Subcutaneous adipose tissue (tissue), 4 donors: Measurements from ENCODE around the gene PLXNB3. TPM values are rescaled to one million over a fixed set of nuclear protein-coding genes. Genes with fewer than 3 reads are reported as not detected.

Experiments used
- total RNA-seq, 4 donors: library from RNA; depleted of rRNA; stranded (reverse); fragments of >200 nt; gene quantifications; one replicate each; pipeline ENCODE4 v1.1.0, GENCODE V29; 2016
- TF ChIP-seq, protein P1 (sequence below): fragments of 450-650 bp; IDR thresholded peaks from one replicate; pipeline ENCODE4 v1.5.1; 2016; ENCODE audit warnings: low read depth, mild to moderate bottlenecking, control low read depth, antibody characterized with exemption, moderate library complexity

PLXNB3 gene
- total RNA-seq, 4 donors from 2014 or later, result 8.8 to 47.3 (median 24.5) TPM

DNA sequence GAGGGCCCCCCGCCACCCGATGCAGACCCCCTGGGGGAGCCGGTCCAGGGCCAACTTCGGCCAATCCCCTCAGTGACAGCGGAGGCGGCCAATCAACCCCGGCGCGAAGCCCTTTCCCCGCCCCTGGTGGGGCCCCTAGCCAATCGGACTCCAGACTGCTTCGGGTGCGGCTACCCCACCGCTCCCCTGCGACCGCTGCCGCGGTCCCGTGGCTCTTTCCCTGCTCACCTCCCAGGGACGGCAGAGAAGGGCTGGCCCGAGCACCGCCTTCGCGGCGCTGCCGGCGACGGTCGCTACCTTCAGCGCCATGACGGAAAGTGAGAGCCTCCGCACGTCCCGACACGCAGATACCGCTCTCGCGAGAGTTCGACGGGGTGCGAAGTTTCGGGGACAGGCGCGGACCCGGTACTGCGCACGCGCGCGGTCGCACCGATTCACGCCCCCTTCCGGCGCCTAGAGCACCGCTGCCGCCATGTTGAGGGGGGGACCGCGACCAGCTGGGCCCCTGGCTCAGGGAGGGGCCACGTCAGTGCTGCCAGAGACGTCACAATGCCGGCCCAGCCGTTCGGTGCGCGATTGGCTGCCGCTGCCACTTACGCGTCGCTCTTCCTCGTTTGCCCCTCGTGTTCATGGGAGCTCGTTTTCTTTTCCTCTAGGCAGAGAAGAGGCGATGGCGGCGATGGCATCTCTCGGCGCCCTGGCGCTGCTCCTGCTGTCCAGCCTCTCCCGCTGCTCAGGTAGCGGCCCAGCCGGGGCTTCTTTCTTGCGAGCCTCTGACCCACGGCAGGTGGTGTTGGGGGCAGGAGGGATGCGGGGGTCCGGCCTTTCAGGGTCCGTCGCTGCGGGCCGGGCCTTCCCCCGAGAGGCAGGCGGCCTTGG is 30.2 kb downstream of the PLXNB3 start, which contains the start of the genes IDH3G and SSR4:
TSS of gene IDH3G (minus strand) at position 358 of the 879 bp plus-strand sequence. CDS start at position 309, 49 bp downstream.
TSS of gene SSR4 (plus strand) at position 651 of the 879 bp plus-strand sequence. CDS start at position 671, 20 bp downstream.
- TF ChIP-seq, protein P1, sequence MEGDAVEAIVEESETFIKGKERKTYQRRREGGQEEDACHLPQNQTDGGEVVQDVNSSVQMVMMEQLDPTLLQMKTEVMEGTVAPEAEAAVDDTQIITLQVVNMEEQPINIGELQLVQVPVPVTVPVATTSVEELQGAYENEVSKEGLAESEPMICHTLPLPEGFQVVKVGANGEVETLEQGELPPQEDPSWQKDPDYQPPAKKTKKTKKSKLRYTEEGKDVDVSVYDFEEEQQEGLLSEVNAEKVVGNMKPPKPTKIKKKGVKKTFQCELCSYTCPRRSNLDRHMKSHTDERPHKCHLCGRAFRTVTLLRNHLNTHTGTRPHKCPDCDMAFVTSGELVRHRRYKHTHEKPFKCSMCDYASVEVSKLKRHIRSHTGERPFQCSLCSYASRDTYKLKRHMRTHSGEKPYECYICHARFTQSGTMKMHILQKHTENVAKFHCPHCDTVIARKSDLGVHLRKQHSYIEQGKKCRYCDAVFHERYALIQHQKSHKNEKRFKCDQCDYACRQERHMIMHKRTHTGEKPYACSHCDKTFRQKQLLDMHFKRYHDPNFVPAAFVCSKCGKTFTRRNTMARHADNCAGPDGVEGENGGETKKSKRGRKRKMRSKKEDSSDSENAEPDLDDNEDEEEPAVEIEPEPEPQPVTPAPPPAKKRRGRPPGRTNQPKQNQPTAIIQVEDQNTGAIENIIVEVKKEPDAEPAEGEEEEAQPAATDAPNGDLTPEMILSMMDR, result no peak

DNA sequence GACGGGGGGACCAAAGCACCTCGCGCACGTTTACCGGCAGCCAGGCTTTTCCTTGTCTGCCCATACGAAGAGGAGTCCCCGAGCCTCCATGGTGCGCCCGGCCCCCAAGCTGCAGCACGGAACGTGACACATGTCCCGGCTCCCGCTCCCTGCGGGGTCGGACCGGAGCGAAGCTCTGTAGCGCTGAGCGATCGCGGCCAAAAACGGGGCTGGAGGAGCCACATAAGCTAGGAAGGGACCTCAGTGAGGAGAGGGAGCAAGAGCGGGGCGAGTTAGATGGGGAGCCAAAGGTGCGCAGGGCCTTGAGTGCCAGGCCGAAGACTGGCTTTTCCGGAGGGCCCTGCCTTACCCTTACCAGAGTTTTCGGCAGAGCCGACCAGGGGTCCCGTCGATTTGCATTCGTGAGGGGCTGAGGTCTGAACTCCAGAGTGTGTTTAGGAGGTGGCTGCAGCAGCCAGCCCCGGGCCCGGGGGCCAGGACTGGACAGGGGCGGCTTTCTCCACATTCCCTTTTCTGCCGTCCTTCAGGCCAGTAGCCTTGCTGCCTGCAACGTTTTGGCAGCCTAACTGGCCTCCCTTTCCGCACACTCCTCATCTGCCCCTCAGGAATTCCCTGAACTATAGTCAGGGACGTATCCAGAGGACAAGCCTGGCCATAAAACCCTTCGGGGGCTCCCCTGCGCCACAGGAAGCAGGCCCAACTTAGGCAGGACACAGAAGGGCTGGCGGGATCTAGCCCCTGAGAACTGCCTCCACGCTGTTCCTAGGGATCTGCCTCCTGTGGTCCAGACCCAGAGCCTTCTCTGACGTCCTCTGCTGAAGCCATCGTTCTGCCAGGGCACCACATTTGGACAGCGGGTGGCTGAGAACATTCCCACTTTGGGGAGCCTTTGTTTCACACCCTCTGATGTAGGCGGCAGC is 31.1 kb downstream of the PLXNB3 start:
- TF ChIP-seq, protein P1, result no peak

DNA sequence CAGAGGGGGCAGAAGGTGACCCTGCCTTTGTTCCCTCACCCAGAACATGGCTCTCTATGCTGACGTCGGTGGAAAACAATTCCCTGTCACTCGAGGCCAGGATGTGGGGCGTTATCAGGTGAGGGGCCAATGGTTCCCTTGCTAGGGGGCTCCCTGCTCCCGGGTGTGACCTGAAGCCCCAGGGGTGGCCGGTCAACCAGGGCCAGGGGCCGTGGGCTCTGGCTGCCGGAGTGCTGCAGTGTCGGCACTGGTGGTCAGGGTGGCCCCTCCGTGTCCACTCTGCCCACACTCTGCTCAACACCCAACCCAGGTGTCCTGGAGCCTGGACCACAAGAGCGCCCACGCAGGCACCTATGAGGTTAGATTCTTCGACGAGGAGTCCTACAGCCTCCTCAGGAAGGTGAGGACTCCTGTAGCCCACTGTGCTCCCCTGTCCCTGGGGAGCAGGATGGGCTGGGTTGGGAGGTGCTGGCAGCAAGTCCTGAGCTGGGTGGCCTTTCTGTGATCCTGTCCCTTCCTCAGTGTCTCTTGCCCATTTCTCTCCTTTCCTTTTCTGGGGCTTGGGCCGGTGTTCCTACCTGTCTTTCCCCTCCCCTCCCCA is 33.5 kb downstream of the PLXNB3 start:
- TF ChIP-seq, protein P1, result no peak

DNA sequence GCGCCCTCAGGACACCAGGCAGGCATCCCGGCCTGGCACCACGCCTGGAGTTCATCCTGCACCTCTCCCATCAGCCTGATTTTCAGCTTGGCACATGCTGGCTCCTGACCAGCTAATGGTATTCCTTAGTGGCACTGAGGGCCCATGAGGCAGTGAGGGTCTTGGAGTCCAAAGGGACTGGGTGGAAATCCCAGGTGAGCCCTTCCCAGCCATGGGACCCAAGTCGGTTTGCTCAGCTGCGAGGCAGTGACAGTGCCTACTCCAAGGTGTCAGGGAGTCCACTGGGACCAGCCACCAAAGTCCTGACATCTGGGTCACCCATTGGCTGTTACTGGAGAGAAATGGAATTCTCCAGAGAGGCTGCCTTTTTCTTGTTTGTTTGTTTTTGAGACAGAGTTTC is 35.3 kb downstream of the PLXNB3 start:
- TF ChIP-seq, protein P1, result no peak

DNA sequence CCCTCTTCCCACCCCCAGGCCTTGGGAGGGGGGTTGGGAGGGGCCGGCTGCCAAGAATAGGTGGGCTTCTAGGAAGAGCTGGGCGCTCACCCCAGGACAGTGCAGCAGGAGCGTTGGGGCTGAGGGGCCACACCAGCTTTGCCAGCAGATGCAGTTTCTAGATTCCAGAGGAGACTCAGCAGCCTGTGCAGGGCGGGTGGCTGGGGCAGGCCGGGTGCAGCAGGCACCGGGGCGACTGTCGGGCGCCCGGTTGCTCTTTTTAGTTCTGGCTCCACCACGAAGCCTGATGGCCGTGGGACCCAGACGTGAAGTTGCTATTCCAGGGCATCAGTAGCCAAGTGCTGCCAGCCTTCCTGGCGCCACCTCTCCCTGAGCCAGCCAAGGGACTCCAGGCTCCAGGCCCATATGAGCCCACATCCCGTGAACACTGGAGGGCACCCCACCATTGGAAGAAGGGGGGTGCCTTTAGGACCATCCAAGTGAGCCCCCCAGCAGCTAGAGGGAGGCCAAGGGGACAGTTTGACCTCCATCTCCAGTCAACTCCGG is 36.2 kb downstream of the PLXNB3 start:
- TF ChIP-seq, protein P1, result no peak

DNA sequence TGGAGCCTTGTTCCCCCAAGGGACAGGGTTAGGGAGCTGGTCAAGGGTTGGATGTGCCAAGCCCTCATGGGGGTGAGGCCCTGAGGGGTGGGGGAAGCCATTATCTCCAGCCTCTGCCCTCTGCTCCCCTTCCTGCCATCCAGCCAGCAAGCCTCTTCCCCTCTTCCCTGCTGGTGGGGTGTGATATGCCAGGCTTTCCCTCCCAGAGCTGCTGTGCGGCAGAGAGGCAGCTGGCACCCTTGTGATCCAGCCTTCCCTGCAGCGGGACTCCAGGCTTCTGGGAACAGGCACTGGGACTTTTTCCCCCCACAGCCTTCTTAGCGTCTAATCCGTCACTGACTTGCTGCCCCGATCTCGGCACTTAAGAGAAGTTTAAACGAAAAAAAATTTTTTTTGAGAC is 36.7 kb downstream of the PLXNB3 start:
- TF ChIP-seq, protein P1, result no peak
